Measurements from ENCODE around the gene CT47C1.

Gene CT47C1

GRCh38 chrX:119075270-119076025 lies 2.7 kb downstream of the CT47C1 start:
- no peak for DNase-seq

DNA sequence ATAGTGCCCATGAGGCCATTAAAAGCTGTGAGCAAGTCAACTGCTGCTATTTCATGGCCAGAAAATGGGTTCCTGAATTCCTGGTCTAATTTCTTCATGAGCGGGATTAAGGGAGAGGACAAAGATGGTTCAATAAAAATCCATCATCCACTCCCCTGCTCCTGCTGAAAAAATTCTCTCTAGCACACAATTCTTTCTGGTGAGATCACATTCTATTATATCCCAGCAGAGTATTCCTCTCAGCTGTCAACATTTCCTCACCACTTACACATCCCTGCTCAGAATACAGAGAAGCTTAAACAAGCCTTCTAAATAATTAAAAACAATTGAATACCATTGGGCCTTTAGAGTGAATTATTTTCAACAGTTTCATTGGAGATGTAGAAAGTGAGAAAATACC lies 9.5 kb downstream of the CT47C1 start:
- DNase-seq, result no peak

DNA sequence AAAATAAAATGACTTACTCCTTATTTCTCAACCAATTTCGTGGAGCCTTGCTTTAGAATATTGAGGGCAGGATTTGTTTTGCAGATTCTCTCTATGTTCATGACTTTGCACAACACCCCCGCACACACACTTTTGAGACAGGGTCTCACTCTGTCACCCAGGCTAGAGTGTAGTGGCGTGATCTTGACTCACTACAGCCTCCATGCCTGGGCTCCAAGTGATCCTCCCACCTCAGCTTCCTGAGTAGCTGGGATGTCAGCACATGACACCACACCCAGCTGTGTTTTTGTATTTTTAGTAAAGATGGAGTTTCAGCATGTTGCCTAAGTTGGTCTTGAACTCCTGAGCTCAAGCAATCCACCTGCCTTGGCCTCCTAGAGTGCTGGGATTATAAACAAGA lies 12.0 kb downstream of the CT47C1 start:
- no peak for DNase-seq

- DNase-seq, result no peak
These were observed 14.3 kb downstream of the CT47C1 start for GRCh38 chrX:119087121-119087520.

- DNase-seq, result no peak
These were observed 16.8 kb downstream of the CT47C1 start for GRCh38 chrX:119089619-119090018.

DNA sequence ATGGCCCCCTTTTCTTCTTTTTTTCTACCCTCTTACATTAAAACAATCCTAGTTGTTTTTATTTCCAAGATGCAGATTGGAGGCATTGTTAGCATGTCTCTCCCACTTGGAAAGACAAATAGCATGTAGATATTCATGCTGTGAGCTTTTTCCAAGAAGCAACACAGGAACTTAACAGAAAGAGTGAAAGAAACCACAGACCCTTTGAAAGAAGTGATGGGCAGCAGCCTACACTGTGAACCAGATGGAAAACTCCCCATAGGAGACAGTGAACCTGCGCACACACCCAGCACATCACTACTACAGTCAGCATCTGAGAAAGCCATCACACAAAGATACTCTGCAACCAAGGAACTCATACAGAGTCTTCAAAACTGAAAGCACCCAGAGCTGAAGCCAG lies 17.8 kb downstream of the CT47C1 start:
- DNase-seq, result no peak

- no peak for DNase-seq
These were observed 21.4 kb downstream of the CT47C1 start for GRCh38 chrX:119093991-119094735.

GRCh38 chrX:119094819-119095218 lies 22.0 kb downstream of the CT47C1 start:
- no peak for DNase-seq

DNA sequence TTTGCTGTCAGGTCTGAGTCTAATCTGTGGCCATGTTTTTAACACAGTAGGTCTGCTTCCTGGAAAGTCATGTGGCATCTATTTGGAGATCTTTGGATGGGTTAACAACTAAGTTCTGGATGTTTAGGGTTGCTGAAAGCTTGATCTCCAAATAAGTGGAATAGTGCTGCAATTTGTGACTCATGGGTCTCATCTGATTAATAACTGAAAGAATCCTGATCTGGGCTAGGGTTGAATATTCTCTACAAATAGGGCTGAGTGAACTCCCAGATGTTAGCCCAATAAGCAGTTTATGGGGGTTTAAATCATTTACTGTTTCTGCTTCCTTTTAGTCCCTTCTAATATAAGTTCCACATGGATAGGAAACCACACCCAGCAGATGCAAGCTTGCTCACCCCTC lies 23.1 kb downstream of the CT47C1 start:
- no peak for DNase-seq

GRCh38 chrX:119101168-119101567 lies 28.4 kb downstream of the CT47C1 start:
- DNase-seq, result no peak

DNA sequence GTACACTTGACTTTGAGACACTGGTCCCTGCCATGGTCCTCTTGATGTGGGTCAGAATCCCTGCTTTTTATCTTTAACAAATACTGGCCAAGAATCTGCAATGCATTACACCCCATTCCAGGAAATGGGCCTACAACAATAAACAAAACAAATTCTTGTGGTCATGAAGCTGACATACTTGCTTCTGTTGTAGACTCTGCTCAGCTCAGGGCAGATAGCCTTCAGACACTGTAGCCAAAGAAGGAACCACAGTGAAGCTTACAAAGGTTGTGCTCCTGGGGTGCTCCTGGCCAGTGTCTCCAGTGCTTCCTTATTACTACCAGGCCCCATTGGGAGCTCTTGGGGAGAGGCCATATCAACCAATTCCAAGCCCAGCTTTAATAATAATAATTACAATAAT lies 33.0 kb downstream of the CT47C1 start:
- no peak for DNase-seq

- DNase-seq, result no peak
These were observed 34.4 kb downstream of the CT47C1 start for GRCh38 chrX:119107206-119107605.

GRCh38 chrX:119118780-119119395 lies 46.1 kb downstream of the CT47C1 start:
- peak; percentile 57 for DNase-seq

- no peak for DNase-seq
These were observed 48.5 kb downstream of the CT47C1 start for GRCh38 chrX:119121341-119121740.
